Measurements from ENCODE around the gene SEC61G.

The SEC61G gene

DNA sequence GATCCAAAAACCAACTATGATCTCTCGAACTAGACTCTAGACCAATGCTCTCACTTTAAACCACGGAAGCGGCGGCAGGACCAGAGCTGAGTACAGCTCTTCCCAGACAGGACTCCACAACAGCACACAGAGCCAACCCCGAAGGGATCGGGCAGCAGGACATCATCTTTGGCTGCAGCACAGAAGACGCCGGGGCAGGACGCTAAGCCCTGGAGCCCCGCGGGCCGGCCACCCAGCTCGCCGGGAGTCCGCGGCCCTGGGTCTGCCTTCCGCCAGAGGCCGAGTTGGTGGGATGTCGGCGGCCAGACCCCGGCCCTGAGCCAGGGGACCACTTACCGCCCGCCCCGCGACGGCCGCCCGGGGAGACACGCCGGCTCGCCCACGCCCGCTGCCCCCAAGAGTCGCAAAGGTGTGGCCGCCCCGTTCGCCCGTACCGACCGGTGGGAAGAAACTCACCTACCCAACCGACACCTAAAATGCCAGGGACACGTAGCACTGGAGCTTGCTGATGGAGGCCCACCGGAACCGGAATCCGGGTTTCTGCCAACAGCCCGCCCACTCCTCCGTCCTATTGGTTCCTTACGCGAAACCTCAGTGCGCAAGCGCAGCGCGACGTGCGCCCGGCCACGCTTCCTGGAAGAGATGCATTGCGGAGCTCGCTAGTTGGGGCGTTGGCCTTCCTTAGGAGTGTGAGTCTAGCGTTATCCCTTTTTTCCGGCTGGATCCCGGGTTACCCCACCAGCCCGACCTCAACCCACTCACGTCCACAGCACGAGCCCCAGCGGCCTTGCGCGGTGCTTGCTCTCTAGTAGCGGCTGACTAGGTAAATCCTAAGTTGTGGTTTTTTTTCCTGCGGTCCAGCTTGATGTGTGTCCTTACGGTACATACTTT, at the start of gene SEC61G:
Gene SEC61G, minus strand, starts transcription at position 510 of the 891 bp plus-strand sequence. CDS start 1,623 bp downstream, outside the sequence.
- DNase-seq = peak; percentile 95

DNA sequence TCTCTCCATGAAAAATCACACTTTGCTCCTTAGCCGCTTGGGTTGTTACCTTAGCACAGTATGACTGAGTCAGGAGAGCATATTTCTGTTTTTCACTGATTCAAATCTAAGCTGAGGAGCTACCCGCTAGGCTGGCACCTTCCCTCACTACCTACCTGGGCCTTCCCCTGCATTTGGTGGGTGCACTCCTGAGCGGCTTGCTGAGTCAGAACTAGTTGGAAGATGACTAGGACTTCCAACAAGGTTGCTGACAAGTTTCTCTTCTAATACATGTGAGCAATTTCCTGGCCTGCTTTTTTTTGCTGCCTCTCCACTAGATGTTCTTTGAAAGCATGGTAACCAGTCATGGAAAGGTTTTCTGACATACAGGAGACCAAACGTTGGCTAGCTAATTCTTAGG, 43.8 kb upstream of the SEC61G start:
- no peak for DNase-seq

DNA sequence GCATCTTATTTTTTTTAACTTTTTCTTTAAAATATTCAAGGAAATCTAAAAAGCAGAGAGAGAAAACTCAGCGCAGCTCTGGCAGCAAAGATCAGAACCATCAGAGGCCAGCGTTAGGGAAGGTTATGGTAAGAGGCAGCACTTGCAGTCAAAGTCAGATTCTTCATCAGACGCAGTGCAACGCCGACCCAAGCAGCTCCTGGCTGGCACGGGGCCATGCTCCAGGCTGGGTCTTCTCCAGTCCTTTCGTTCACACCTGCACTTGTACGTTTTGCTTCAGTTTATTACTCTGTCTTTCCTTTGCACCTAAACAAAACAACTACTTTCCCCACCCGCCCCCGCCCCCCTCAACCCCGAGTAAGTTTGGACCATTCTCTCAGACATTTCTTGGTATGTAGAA, 43.1 kb upstream of the SEC61G start:
- DNase-seq = peak; percentile 11

DNA sequence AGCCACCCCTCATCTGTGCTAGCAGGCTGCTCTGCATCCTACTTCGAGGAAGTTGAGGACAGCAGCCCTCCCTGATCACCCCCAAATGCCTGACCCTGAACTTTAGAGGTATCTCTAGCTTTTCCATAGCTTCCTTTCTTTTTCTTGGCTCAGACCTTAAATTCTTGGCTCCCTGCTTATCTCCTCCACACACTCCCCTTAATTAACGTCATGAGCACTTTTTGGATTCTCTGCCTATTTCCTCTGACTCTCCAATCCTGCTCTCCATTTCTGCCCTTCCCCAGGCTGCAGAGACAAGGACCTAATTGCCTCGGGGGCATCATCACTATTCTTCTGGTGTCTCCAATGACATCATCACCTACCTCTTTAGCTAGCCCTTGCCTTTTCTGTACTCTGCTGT, 40.8 kb upstream of the SEC61G start:
- DNase-seq = no peak

DNA sequence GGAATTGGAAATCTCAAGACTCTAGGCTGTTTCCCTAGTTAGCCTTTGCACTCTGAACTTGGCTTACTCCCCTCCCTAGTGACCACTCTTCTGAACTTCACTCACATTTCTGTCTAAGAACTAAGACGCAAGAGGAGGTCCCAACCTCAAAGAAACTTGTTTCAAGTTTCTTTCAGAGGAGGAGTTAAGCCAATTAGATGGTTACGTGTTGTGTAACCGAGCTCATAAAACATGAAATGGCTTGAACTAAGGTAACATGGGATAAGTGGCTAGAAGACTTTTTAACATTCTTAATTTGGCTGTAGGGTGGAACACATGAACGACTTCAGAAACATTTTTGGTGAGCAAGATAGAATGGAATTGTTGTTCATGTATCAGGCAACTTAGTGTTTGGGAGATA, 39.5 kb upstream of the SEC61G start:
- DNase-seq = no peak

DNA sequence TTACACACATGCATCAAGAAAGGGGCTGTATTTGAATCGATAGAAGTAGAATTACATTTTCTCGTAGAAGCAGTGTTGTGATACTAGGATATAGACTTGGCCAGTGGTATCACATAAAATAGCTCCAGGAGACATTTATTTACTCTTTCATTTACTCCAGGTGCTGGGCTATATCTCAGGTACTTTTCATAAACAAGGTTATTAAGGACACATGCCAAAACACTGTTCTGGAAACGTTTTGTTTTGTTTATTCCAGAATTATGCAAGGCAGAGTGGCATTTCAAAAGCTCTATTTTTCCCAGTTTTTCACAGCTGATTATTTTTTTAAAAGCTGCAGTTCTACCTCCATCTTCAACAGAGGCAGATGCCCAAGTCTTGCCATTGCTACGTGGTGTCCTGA, 37.8 kb upstream of the SEC61G start:
- DNase-seq = peak; percentile 34

DNA sequence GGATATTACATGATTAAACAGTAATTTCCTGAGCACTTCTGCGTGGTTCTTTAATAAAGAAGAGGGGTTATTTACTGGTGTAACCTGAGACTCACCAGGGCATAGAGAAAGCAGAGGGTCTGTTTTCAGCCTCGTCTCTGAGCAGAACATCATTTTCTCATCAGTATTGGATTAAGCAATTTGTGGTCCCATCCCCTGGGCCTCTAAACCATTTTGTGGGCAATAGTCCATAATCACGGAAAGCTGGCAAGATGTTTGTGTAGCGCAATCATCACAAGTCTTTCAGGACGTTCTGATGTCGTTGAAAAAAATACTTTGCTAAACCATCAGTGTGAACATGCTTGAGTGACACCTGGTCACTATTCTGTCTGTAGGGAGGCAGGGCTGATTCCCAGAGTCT, 37.1 kb upstream of the SEC61G start:
- peak; percentile 74 for DNase-seq

DNA sequence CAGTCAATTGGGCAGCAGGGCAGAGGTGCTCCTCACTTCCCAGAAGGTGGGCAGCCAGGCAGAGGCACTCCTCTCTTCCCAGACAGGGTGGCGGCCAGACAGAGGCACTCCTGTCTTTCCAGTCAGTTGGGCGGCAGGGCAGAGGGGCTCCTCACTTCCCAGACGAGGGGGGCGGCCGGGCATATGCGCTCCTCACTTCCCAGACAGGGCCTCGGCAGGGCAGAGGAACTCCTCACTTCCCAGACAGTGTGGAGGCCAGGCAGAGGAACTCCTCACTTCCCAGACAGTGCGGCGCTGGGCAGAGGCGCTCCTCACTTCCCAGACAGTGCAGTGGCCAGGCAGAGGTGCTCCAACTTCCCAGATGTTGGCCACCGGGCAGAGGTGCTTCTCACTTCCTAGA, 33.4 kb upstream of the SEC61G start:
- DNase-seq = no peak

DNA sequence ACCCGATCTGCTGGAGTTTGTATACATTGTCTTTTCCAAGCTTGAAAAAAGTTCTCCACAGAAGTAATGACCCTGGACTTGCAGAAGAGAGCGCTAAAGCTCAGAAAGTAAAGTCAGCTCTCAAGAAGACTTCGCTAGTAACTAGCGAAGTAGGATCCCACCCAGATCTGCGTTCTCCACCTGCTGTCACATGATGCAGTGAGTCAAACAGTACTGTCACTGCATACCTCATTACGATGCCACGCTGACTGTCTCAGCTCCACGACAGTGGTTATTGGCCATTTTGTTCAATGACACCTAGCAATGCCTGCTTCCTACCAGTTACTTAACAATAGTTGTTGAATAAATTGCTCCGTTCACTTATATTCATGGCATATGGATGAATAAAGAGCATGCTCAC, 29.7 kb upstream of the SEC61G start:
- peak; percentile 72 for DNase-seq

DNA sequence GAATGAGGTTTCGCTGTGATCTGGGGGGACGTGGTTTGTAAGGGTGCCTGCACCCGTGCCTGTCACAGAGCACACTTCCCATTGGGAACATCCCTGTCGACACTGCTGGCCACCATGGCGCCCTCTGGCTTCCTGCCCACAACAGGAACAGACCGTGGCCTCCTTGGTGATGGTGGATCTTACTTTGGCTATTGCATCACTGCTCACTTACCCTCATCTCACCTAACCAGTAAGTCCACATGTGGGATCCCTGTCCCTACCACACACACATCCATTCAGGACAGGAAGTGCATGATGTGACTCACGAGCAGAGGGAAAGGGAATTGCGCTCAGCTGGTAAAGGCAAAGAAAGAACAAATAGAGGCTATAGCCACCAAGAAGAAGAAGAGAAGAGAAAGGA, 26.2 kb upstream of the SEC61G start:
- no peak for DNase-seq

DNA sequence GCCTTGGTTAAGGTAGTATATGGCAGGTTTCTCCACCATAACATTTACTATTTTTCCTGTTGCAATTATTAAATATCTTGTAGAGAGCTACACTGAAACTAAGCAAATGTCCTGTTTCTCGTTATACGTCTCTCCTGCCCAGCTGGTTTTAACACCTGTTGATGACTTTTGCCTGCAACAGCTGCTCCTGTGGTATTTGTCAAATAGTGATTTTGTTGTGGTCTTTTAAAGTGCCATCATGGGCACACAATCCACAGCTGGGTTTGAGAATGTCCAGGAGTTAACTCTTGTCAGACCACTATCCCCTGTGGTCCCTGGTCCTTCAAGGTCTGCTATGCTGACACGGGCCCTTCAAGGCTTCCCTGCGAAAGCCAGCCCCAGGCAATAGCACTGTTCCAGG, 24.9 kb upstream of the SEC61G start:
- DNase-seq = no peak

DNA sequence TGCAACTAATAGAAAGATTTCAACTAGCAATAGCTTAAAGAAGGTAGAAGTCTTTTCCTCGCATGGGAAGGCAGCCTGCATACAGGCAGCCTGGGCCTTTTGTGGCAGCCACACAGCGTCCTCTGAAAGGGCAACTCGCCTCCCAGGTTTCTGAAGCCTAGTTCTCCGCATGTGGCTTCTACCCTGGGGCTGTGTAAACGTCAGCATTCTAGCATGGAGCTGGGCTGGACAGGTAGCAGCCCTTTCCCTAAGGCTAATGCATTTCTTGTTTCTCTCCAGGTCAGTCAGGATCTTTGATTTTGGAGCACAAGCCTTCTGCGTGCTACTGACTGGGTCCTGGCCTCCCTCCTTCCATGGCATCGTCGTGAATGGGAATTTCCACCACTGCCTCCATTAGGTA, 23.8 kb upstream of the SEC61G start:
- DNase-seq = no peak

DNA sequence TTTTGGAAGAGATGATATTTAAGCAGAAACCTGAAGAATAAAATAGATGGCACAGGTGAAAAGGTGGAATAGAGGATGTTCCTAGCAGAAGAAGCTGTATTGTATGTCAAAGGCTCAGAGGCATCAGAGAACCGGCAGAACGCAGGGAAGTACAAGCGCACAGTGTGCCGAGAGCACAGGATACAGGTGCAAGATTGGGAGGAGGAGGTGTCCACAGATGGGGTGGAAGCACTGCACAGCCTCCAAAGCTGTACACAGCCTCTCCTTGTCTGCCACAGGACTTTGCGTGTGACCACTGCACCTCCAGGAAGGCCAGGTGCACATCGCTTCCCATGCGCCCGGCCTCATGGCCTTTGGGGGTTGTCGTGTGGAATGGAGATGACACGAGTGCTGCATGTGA, 23.3 kb upstream of the SEC61G start:
- no peak for DNase-seq

DNA sequence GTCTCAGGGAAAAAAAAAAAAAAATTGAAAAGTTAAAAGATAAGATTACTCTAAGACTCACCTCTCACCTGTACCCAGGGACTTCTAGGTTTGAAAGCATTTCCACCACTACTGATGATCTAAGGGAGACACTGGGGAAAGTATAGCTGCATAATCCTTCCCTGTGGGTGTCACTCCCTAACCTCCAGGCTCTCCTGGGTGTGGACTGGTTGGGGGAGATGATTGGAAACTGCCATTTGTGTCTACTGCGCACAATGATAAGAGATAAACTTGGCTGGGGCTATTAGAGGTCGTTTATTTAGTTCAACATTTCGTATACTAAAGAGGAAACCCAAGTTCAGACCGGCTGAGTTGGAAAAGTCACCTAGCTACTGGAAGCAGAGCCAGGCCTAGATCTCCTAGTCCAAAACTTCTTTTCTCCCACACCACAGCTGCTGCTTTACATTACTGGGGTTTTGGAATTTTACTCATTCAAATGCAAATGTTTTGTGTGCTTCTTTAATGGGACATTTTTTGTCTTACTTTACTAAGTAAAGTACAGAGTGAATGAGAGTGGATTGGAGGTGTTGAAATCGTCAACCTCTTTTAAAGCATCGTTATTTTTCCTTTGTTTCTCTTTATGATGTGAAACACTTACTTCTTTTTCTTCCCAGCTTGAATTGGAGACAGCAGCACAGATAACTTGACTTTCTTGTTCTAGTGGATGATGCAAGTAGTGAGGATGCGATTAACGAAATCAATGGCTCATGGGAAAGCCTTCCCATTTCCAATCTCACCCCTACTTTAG, 22.3 kb upstream of the SEC61G start:
- DNase-seq = no peak

DNA sequence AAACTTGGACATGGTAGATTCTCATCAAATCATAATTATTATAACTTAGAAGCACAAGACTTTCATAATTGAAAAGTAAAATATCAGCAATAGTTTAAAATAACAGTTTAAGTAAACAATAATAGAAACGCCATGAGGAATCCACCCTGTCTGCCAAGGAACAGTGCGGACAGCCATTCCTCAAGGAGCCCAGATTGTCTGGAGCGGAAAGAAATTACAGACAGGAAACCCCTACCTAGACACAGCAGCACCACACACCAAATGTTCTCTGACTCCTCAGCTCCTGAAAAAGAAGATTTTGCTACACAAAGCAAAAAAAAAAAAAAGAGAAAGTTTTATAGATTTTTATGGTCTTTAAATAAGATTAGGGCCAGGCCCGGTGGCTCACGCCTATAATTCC, 21.5 kb upstream of the SEC61G start:
- DNase-seq = no peak

DNA sequence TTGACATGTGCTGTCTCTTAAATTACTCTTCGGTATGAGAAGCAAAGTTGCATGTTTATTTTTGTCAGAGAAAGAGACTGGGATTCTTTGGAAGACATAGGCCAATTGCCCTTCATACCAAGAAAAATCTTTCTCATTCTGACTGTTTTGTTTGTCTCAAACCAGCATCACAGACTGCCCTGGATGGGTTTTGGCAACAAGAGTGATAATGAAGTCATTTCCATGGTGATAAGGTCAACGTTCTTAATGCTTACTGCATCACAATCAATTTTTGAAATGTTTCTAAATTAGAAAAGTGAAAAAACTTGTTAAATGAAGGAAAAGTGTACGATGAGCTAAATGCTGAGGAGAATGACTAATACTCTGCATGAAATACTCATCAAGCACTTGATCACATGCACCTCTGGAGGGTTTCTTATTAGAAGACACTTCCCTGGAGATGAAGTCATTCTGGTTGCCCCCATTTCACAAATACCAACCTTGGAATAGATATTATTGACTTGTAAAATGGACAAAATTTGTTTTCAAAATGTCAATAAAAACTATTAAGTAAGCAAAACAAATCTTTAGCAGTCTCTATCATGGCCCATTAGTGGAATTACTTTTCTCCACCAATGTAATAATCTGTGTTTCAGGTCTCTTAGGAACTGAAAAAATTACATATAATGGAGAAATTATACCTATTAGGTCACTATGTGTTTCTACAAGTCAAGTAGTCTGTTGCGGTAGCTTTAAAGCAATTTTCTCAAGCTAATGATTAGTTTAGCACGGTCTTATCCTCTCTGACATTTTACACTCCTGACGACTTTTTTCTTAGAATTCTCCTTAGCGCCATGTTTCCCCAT, 19.9 kb upstream of the SEC61G start:
- no peak for DNase-seq

DNA sequence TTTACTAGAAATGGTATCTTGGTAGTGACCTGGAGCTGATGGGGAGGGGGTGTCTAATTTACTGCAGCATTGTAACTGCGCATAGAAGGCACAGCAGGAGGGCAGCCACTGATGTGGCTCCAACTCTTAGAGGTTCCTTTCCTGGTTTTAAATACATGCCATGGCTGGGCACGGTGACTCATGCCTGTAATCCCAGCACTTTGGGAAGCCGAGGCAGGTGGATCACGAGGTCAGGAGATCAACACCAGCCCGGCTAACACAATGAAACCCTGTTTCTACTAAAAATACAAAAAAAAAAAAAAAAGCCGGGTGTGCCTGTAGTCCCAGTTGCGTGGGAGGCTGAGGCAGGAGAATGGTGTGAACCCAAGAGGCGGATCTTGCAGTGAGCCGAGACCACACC, 19.2 kb upstream of the SEC61G start:
- no peak for DNase-seq

DNA sequence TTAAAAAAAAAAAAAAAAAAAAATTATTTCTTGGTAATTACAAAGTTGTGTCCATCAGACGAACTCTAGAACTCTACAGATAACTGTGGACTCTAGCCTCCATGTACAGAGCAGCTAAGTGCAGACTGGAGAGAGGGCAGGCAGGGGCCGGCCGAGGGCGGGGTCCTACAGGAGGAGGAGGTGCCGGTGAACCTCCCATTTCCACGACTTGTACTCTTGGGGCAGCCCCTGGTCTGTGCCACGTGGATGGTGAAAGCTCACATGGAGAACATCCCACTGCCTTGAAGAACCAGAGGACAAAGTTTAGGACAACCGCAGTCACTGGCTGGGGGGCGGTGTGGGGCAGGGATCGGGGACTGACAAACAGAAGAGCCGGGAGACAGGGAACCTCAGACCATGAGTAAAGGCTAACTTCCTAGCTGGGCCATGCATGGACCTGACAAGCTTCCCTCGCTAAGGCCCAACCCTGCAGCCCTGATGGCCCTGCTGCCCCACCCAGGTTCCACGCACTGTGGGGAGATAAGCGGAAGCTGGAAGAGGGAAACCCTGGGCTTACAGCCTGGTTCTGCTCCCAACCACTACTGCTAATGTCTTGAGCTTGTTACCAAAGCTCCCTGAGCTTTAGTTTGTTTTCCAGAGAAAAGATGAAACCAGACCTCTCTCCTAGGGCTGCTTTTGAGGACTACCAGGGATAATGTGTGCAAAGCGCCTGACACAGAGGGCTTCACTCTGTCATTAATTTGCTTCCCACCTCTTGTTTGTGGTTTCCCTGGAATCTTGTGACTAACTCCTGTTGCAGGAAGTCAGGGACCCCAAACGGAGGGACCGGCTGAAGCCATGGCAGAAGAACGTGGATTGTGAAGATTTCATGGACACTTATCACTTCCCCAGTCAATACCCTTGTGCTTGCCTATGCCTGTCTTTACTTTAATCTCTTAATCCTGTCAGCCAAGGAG, 16.1 kb upstream of the SEC61G start:
- no peak for DNase-seq

DNA sequence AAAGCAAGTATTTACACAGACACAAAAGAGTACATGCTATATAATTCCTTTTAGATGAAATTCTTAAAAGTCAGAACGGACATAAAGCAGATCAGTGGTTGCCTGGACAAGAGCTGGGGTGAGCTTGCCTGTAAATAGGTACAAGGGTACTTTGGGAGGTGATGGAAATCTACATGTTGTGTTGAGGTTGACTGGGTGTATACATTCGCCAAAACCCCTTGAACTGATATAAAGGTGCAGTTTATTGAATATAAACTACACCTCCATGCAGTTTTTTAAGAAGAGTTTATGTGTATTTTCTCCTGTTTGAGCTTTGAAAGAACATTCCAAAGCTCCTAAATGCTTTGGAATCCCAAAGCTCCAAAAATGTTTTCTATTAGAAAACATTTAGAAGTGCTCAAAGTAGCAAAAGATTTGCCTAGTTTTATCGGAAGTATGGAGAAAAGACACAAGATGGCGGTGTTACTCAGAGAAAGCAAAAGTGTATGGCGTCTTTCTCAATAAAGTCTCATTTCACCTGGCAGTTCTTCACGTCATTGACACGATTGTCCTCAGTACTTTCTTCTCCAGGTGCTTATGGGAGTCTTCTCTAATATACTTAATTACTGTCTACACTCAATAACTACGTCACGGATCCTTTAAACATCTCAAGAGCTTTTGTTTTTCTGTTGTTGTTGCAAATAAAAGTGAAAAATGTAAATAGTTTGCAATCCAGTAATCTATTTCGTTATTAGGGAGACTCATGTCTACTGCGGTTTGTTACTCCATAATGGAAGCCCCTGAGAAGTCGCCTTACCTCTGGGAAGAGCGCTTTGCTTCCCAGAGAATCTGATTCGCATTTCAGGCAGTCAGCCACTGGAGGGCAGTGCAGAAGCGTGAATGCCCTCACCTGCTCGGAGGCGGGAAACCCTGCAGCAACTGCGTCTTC, 14.7 kb upstream of the SEC61G start:
- peak; percentile 88 for DNase-seq

DNA sequence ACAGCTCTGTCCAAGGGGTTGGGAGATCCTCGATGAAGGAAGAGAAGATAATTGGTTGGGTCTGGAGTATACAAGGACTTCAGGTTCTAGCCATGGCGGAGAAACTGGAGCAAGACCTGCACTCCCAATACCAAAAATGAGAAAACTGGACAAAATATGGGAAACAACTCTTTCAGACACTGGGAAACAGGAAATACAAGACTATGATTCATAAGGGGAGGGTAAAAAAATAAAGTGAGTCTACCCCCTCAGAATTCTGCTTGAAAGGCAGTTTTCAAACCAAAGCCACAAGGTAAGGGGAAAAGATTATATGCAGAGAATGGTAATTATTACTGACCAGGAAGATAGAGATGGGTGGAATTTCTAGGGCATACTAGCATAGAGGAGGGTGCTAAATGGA, 10.2 kb upstream of the SEC61G start:
- no peak for DNase-seq

DNA sequence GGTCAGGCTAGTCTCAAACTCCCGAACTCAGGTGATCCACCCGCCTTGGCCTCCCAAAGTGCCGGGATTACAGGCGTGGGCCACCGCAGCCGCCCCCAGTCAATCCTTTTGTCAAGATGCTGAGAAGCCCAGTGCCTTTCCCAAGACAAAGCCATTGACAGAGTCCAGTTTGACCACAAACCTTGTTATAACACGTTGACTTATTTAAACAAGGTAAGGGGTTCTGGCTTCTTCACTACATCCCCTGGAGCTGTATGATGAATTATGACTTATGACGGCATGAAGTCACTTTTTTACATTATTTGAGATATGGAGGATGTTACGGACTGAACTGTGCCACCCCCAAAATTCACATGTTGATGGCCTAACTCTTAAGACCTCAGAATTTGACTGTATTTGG, 5.8 kb upstream of the SEC61G start:
- no peak for DNase-seq
